Left ventricle myocardium superior (tissue), 1 donor: Measurements from ENCODE around the gene TLE2. TPM values are rescaled to one million over a fixed set of nuclear protein-coding genes. Genes with fewer than 3 reads are reported as not detected.
A peak's percentile ranks its signal among the peaks of the same experiment; 100 is the strongest.
"Not testable (repeated sequence)": the region's sequence is repeated elsewhere in the genome, so short reads cannot be mapped to it uniquely, and the experiment has no call there.

Experiments
- ATAC-seq: fragments of 200-7000 bp; cut with Tn5 transposase; one replicate; pipeline ENCODE4 v1.9.1; 2020; ENCODE audit warnings: mild to moderate bottlenecking, moderate library complexity
- DNase-seq: peaks from one replicate; pipeline ENCODE4 v3.0.0-alpha.2; 2020
- intact Hi-C: fragments of 100-400 bp; cut with micrococcal nuclease; formaldehyde crosslinking; loops from one replicate; pipeline ENCODE4 v1.11.0; 2022
- total RNA-seq: library from RNA; stranded (reverse); fragmentation: NEBNext Ultra II Directional; extraction: Animal tissue kit (Norgen Biotek cat#: 25700); gene quantifications from one replicate; pipeline ENCODE4 v1.2.1, GENCODE V29; 2021
- donor health status: DM: no; HTN: yes; CAD: no; lungs with severe emphysema.

The TLE2 gene
- total RNA-seq, 1 donor from 2014 or later = 66.5 TPM

GRCh38 chr19:3041327-3041726 lies 12.2 kb upstream of the TLE2 start:
- ATAC-seq (no peak), DNase-seq (no peak)
- intact Hi-C loops = no loop called here

GRCh38 chr19:3039641-3040077 lies 10.6 kb upstream of the TLE2 start:
- intact Hi-C loops = no loop called here
- ATAC-seq (no peak), DNase-seq (no peak)

GRCh38 chr19:3039125-3039524 lies 10.0 kb upstream of the TLE2 start:
- ATAC-seq (no peak), DNase-seq (no peak)
- intact Hi-C loops = no loop called here

- DNase-seq = no peak
- intact Hi-C loops = no loop called here
- ATAC-seq = no peak
Measured at GRCh38 chr19:3038214-3038613, 9.1 kb upstream of the TLE2 start.

- DNase-seq, ATAC-seq, intact Hi-C loops: not testable (repeated sequence)
Measured at GRCh38 chr19:3036977-3037544, 8.0 kb upstream of the TLE2 start.

- peak; percentile 96 for DNase-seq
- intact Hi-C loops = no loop called here
- peak; percentile 91 for ATAC-seq
Measured at GRCh38 chr19:3036119-3036976, 7.3 kb upstream of the TLE2 start.

GRCh38 chr19:3035542-3036118 lies 6.5 kb upstream of the TLE2 start:
- DNase-seq = peak; percentile 98
- ATAC-seq = peak; percentile 95
- intact Hi-C loops = no loop called here

- intact Hi-C loops = no loop called here
- ATAC-seq = no peak
- no peak for DNase-seq
Measured at GRCh38 chr19:3034656-3035541, 5.8 kb upstream of the TLE2 start.

GRCh38 chr19:3034406-3034655 lies 5.3 kb upstream of the TLE2 start:
- no peak for ATAC-seq
- intact Hi-C loops = no loop called here

GRCh38 chr19:3033595-3034405 lies 4.7 kb upstream of the TLE2 start:
- intact Hi-C loops = no loop called here

More at GRCh38 chr19:3034406-3034655, 5.3 kb upstream of the TLE2 start:
- no peak for DNase-seq

GRCh38 chr19:3031607-3031867 lies 2.5 kb upstream of the TLE2 start:
- ATAC-seq (no peak), DNase-seq (no peak)
- intact Hi-C loops = no loop called here

More at GRCh38 chr19:3033595-3034405, 4.7 kb upstream of the TLE2 start:
- ATAC-seq (no peak), DNase-seq (no peak)

- ATAC-seq (no peak), DNase-seq (no peak)
- intact Hi-C loops = no loop called here
Measured at GRCh38 chr19:3028305-3029064, 595 bp downstream of the TLE2 start.

GRCh38 chr19:3027981-3028304 lies 1.1 kb downstream of the TLE2 start:
- DNase-seq (no peak), ATAC-seq (peak; percentile 6)
- intact Hi-C loops = no loop called here

- ATAC-seq (no peak), DNase-seq (no peak)
- intact Hi-C loops = no loop called here
Measured at GRCh38 chr19:3027292-3027691, 1.8 kb downstream of the TLE2 start.

- ATAC-seq (no peak), DNase-seq (no peak)
- intact Hi-C loops = no loop called here
Measured at GRCh38 chr19:3026768-3027167, 2.3 kb downstream of the TLE2 start.

GRCh38 chr19:3025549-3025886 lies 3.6 kb downstream of the TLE2 start:
- ATAC-seq = no peak
- intact Hi-C loops = no loop called here
- DNase-seq = no peak

- no peak for DNase-seq
- intact Hi-C loops = no loop called here
- no peak for ATAC-seq
Measured at GRCh38 chr19:3024870-3025548, 4.1 kb downstream of the TLE2 start.

- no peak for ATAC-seq
- intact Hi-C loops = no loop called here
Measured at GRCh38 chr19:3024509-3024869, 4.6 kb downstream of the TLE2 start.

More at GRCh38 chr19:3024509-3024869, 4.6 kb downstream of the TLE2 start:
- DNase-seq = no peak
